ENCODE results near the gene TSSK6.

TSSK6 gene

GRCh38 chr19:19529783-19530422, 14.6 kb upstream of the TSSK6 start:
- no peak for DNase-seq

GRCh38 chr19:19528721-19529490, 13.6 kb upstream of the TSSK6 start, which contains the start of gene YJEFN3:
YJEFN3 (plus strand) TSS chr19:19528911; CDS start chr19:19528933, 22 bp downstream.
- peak; percentile 29 for DNase-seq

- DNase-seq: no peak
Observed at GRCh38 chr19:19527674-19528625, 12.6 kb upstream of the TSSK6 start.

GRCh38 chr19:19527371-19527656, 12.0 kb upstream of the TSSK6 start:
- no peak for DNase-seq

- no peak for DNase-seq
Observed at GRCh38 chr19:19526581-19527370, 11.4 kb upstream of the TSSK6 start.

GRCh38 chr19:19525611-19526380, 10.4 kb upstream of the TSSK6 start:
- DNase-seq: no peak

GRCh38 chr19:19524053-19524452, 8.7 kb upstream of the TSSK6 start:
- no peak for DNase-seq

GRCh38 chr19:19523177-19523576, 7.8 kb upstream of the TSSK6 start:
- DNase-seq: no peak

- DNase-seq: no peak
Observed at GRCh38 chr19:19520989-19521388, 5.6 kb upstream of the TSSK6 start.

GRCh38 chr19:19517235-19517619, 1.9 kb upstream of the TSSK6 start:
- DNase-seq: no peak

- peak; percentile 84 for DNase-seq
Observed at GRCh38 chr19:19515642-19516519, 533 bp upstream of the TSSK6 start, which contains the start of gene NDUFA13. NDUFA13 (plus strand) TSS chr19:19516225; CDS start chr19:19516239, 14 bp downstream.

- DNase-seq: no peak
Observed at GRCh38 chr19:19514215-19514657, 1.1 kb downstream of the TSSK6 start.

- DNase-seq: no peak
Observed at GRCh38 chr19:19513682-19514081, 1.7 kb downstream of the TSSK6 start.

GRCh38 chr19:19510432-19510831, 4.9 kb downstream of the TSSK6 start:
- DNase-seq: no peak

- DNase-seq: no peak
Observed at GRCh38 chr19:19508217-19508616, 7.1 kb downstream of the TSSK6 start.

GRCh38 chr19:19507354-19507753, 8.0 kb downstream of the TSSK6 start:
- no peak for DNase-seq

- DNase-seq: no peak
Observed at GRCh38 chr19:19506592-19506991, 8.8 kb downstream of the TSSK6 start.

GRCh38 chr19:19505669-19506326, 9.6 kb downstream of the TSSK6 start:
- no peak for DNase-seq

- no peak for DNase-seq
Observed at GRCh38 chr19:19504754-19505668, 10.3 kb downstream of the TSSK6 start.
